CD14-positive monocyte (primary cell): Measurements from ENCODE around the gene CTDSPL2. TPM values are rescaled to one million over a fixed set of nuclear protein-coding genes. Genes with fewer than 3 reads are reported as not detected.

Experiments used
- DNase-seq, 3 donors: peaks; one replicate each; pipeline ENCODE4 v3.0.0-alpha.2; 2011 to 2022
- H2AFZ ChIP-seq: 2 replicates; pipeline ENCODE4 v1.6.0; 2012; ENCODE audit warnings: mild to moderate bottlenecking, low read depth, low read length, inconsistent platforms; ENCODE audit not compliant: insufficient read depth, poor library complexity, severe bottlenecking
- H3K27ac ChIP-seq, 2 donors: 1 replicate in 1 of 2; 2 replicates in 1 of 2; pipeline ENCODE4 v1.5.1; 2012 to 2013; ENCODE audit warnings: low read length in 2 of 2, control low read depth in 1 of 2, inconsistent platforms in 1 of 2, low read depth in 1 of 2, mild to moderate bottlenecking in 1 of 2
- H3K27me3 ChIP-seq, 2 donors: one replicate each; pipeline versions ENCODE4 v1.6.0 to v1.6.1; 2011 to 2013; ENCODE audit warnings: low read length in 2 of 2; ENCODE audit not compliant: control insufficient read depth in 2 of 2, insufficient read depth in 2 of 2
- H3K36me3 ChIP-seq, 2 donors: replicated peaks in 1 of 2; 1 replicate in 1 of 2; 2 replicates in 1 of 2; pipeline versions ENCODE4 v1.5.1 to v1.6.1; 2012 to 2013; ENCODE audit warnings: low read length in 2 of 2, control low read depth in 1 of 2, inconsistent platforms in 1 of 2, mild to moderate bottlenecking in 1 of 2; ENCODE audit not compliant: insufficient read depth in 2 of 2, control insufficient read depth in 1 of 2
- H3K4me1 ChIP-seq, 2 donors: 1 replicate in 1 of 2; 2 replicates in 1 of 2; pipeline versions ENCODE4 v1.5.1 to v1.6.1; 2012 to 2013; ENCODE audit warnings: low read length in 2 of 2, control low read depth in 1 of 2, inconsistent platforms in 1 of 2, mild to moderate bottlenecking in 1 of 2, moderate library complexity in 1 of 2; ENCODE audit not compliant: insufficient read depth in 2 of 2, control insufficient read depth in 1 of 2
- H3K4me2 ChIP-seq: replicated peaks from 2 replicates; pipeline ENCODE3; 2012; ENCODE audit warnings: low read length, moderate library complexity, mild to moderate bottlenecking; ENCODE audit not compliant: poor library complexity, severe bottlenecking; ENCODE audit errors: extremely low read depth
- H3K4me3 ChIP-seq, 3 experiments: fragments of 200-600 bp in 1 of 3; sonication (generic) in 1 of 3; replicated peaks in 1 of 3; 1 replicate in 2 of 3; 2 replicates in 1 of 3; pipeline ENCODE4 v1.5.1; 2011 to 2013; ENCODE audit warnings: low read length in 3 of 3, mild to moderate bottlenecking in 3 of 3, control low read depth in 2 of 3, low read depth in 2 of 3, inconsistent platforms in 1 of 3, moderate library complexity in 1 of 3
- H3K79me2 ChIP-seq: 2 replicates; pipeline ENCODE4 v1.6.0; 2012; ENCODE audit warnings: mild to moderate bottlenecking, control low read depth, inconsistent platforms, low read length, moderate library complexity; ENCODE audit not compliant: insufficient read depth
- H3K9ac ChIP-seq: 2 replicates; pipeline ENCODE4 v1.6.0; 2017; ENCODE audit warnings: low read length, mild to moderate bottlenecking; ENCODE audit not compliant: insufficient read depth, poor library complexity, severe bottlenecking
- H3K9me3 ChIP-seq, 2 donors: replicated peaks in 1 of 2; 1 replicate in 1 of 2; 2 replicates in 1 of 2; pipeline versions ENCODE4 v1.5.1 to v1.6.1; 2012 to 2013; ENCODE audit warnings: low read length in 2 of 2, control low read depth in 1 of 2; ENCODE audit not compliant: control insufficient read depth in 1 of 2, insufficient read depth in 1 of 2
- H4K20me1 ChIP-seq: 2 replicates; pipeline ENCODE4 v1.6.0; 2012; ENCODE audit warnings: mild to moderate bottlenecking, low read length, control low read depth, moderate library complexity; ENCODE audit not compliant: insufficient read depth
- H3K27ac Mint-ChIP-seq, 7 donors: one replicate each; pipeline ENCODE4 v1.8.0; 2020; ENCODE audit warnings: mild to moderate bottlenecking in 7 of 7, mixed read lengths in 7 of 7, moderate library complexity in 6 of 7, inconsistent platforms in 2 of 7
- H3K27me3 Mint-ChIP-seq, 3 donors: one replicate each; pipeline ENCODE4 v1.8.0; 2021 to 2022; ENCODE audit warnings: low read depth in 3 of 3, mild to moderate bottlenecking in 3 of 3, mixed read lengths in 3 of 3, moderate library complexity in 3 of 3, inconsistent platforms in 1 of 3
- H3K36me3 Mint-ChIP-seq, 2 donors: one replicate each; pipeline ENCODE4 v1.8.0; 2020; ENCODE audit warnings: mixed read lengths in 2 of 2, inconsistent platforms in 1 of 2, mild to moderate bottlenecking in 1 of 2
- H3K4me1 Mint-ChIP-seq: one replicate; pipeline ENCODE4 v1.8.0; 2020; ENCODE audit warnings: mild to moderate bottlenecking, mixed read lengths
- H3K4me3 Mint-ChIP-seq, 2 donors: one replicate each; pipeline ENCODE4 v1.8.0; 2020; ENCODE audit warnings: mild to moderate bottlenecking in 2 of 2, mixed read lengths in 2 of 2, moderate library complexity in 1 of 2
- H3K9me3 Mint-ChIP-seq, 7 donors: one replicate each; pipeline ENCODE4 v1.8.0; 2020 to 2022; ENCODE audit warnings: mixed read lengths in 7 of 7, mild to moderate bottlenecking in 6 of 7, moderate library complexity in 6 of 7, inconsistent platforms in 2 of 7
- WGBS: methylation state at CpG from one replicate; pipeline ENCODE4 v1.1.5; 2013; ENCODE audit warnings: missing lambda C conversion rate; ENCODE audit not compliant: insufficient coverage; 5-methylcytosine and 5-hydroxymethylcytosine counted together
- intact Hi-C, 2 donors: fragments of 100-400 bp; cut with micrococcal nuclease; formaldehyde crosslinking; loops; one replicate each; pipeline versions ENCODE4 v1.15.0 to v1.15.1; 2023
- polyA plus RNA-seq, 3 donors: library from polyadenylated mRNA; depleted of rRNA in 1 of 3; unstranded in 2 of 3; stranded (reverse) in 1 of 3; fragments of 300-500 nt in 2 of 3; fragments of >200 nt in 1 of 3; fragmentation: Illumina TruSeq in 2 of 3; gene quantifications; 1 replicate in 2 of 3; 2 replicates in 1 of 3; pipeline ENCODE4 v1.2.3, GENCODE V29; 2012 to 2021
- TF ChIP-seq, protein P1 (sequence below): fragments of 200-600 bp; IDR thresholded peaks from one replicate; pipeline ENCODE4 v1.8.0; 2022; ENCODE audit warnings: antibody characterized with exemption, mild to moderate bottlenecking

CTDSPL2 gene
- polyA plus RNA-seq, 3 donors, result 18.1 to 31.4 (median 24.5) TPM

DNA sequence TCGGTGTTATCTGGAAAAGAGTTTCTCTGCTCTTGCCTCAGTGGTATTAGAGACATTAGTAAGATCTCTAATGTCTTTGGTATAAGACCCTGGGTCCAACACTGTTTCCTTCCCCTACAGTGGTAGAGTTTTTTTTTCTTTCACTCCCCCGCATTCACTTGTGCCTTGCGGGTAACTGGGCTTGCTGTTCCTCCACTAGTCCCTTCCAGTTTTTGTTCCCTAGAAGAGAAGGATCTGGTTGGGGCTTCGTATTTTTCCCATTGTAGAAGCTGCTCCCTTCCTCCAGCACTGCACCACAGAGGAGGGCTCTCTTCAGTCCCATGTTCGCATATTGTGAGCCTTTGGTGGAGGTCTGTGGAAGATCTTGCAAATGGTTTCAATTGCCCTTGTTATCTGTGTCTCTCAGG is 13.7 kb downstream of the CTDSPL2 start:
- H3K4me2 ChIP-seq, result no peak overlapping the region
- no peaks in the 10 kb centered on the region for H3K36me3 ChIP-seq
- intact Hi-C loops, result no loop called here
- peaks cover 100% of the 10 kb centered on the region for H3K79me2 ChIP-seq
- peak overlapping the region in 1 of 2 donors; percentile 46 for H3K27ac ChIP-seq
- H3K27me3 ChIP-seq, result no peaks in the 10 kb centered on the region
- no peak overlapping the region for H3K4me3 Mint-ChIP-seq
- no peaks in the 10 kb centered on the region for H3K9me3 ChIP-seq
- peaks cover 94% of the 10 kb centered on the region for H4K20me1 ChIP-seq
- H3K4me1 Mint-ChIP-seq, result peaks cover 37% of the 10 kb centered on the region
- no CpG with 5 or more reads among the region's 5 CpGs for WGBS
- H3K36me3 Mint-ChIP-seq, result peaks cover 0 to 4% of the 10 kb centered on the region in 2 donors
- no peaks in the 10 kb centered on the region for H3K9me3 Mint-ChIP-seq
- no peak overlapping the region for H2AFZ ChIP-seq
- TF ChIP-seq, protein P1, sequence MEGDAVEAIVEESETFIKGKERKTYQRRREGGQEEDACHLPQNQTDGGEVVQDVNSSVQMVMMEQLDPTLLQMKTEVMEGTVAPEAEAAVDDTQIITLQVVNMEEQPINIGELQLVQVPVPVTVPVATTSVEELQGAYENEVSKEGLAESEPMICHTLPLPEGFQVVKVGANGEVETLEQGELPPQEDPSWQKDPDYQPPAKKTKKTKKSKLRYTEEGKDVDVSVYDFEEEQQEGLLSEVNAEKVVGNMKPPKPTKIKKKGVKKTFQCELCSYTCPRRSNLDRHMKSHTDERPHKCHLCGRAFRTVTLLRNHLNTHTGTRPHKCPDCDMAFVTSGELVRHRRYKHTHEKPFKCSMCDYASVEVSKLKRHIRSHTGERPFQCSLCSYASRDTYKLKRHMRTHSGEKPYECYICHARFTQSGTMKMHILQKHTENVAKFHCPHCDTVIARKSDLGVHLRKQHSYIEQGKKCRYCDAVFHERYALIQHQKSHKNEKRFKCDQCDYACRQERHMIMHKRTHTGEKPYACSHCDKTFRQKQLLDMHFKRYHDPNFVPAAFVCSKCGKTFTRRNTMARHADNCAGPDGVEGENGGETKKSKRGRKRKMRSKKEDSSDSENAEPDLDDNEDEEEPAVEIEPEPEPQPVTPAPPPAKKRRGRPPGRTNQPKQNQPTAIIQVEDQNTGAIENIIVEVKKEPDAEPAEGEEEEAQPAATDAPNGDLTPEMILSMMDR, result no peak
- peak overlapping the region in 5 of 7 donors; percentile 12 to 74 (median 57) for H3K27ac Mint-ChIP-seq
- H3K27me3 Mint-ChIP-seq, result no peaks in the 10 kb centered on the region
- H3K4me1 ChIP-seq, result peaks cover 0 to 3% of the 10 kb centered on the region in 2 donors
- H3K9ac ChIP-seq, result no peak overlapping the region
- no peak overlapping the region for H3K4me3 ChIP-seq
- no peak for DNase-seq

DNA sequence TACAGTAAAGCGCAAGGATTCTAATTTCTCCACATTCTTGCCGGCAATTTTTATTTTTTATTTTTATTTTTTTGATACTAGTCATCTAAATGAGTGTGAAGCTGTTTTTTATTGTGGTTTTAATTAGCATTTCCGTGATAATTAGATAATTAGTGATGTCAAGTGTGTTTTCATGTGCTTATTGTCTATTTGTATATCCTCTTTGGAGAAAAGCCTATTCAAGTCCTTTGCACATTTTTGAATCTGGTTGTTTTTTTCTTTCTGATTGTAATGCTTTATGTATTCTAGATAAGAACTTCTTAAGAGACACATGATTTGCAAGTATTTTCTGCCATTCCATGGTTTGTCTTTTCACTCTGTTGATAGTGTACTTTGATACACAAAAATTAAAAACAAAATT is 16.1 kb downstream of the CTDSPL2 start:
- no peak for DNase-seq
- Mint-ChIP-seq H3K4me3 (no peak overlapping the region), H3K27ac (no peak overlapping the region), H3K9me3 (no peaks in the 10 kb centered on the region), H3K36me3 (peaks cover 9 to 18% of the 10 kb centered on the region in 2 donors), H3K27me3 (no peaks in the 10 kb centered on the region), H3K4me1 (peaks cover 25% of the 10 kb centered on the region)
- Histone ChIP-seq H3K4me1 (peaks cover 0 to 3% of the 10 kb centered on the region in 2 donors), H3K4me2 (no peak overlapping the region), H3K27me3 (no peaks in the 10 kb centered on the region), H4K20me1 (peaks cover 92% of the 10 kb centered on the region), H3K9me3 (no peaks in the 10 kb centered on the region), H3K9ac (no peak overlapping the region), H3K36me3 (peaks cover 6 to 12% of the 10 kb centered on the region in 2 donors), H3K79me2 (peaks cover 100% of the 10 kb centered on the region), H2AFZ (no peak overlapping the region), H3K4me3 (no peak overlapping the region), H3K27ac (no peak overlapping the region)
- TF ChIP-seq, protein P1, result no peak
- intact Hi-C loops, result no loop called here
- no CpG with 5 or more reads among the region's 3 CpGs for WGBS
